HPDE6-E6E7 (cell line): ENCODE results near the gene BBS9.
"Not testable (repeated sequence)": the region's sequence is repeated elsewhere in the genome, so short reads cannot be mapped to it uniquely, and the experiment has no call there.

Experiments
- DNase-seq: peaks from one replicate; pipeline ENCODE4 v3.0.0; 2011; ENCODE audit warnings: missing footprints; ENCODE audit errors: extremely low spot score

BBS9 gene

DNA sequence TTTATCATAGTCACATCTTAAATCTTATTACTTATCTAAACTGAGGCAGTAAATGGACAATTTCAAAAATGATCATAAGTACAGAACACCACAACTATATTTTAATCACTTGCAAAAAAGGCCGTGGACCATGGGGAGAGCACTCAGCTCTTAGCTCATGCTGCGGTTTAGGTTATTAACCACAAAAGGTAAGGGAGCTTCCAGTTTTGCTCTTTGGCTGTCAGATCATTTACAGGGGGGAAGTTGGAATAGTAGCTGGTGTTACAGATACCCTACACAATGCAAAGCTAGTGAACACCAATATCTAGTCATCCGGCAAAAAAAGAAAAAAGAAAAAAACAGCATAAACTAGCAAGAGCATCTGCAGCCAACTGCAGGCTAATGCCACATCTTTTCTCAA, 147.0 kb downstream of the BBS9 start:
- DNase-seq: no peak

DNA sequence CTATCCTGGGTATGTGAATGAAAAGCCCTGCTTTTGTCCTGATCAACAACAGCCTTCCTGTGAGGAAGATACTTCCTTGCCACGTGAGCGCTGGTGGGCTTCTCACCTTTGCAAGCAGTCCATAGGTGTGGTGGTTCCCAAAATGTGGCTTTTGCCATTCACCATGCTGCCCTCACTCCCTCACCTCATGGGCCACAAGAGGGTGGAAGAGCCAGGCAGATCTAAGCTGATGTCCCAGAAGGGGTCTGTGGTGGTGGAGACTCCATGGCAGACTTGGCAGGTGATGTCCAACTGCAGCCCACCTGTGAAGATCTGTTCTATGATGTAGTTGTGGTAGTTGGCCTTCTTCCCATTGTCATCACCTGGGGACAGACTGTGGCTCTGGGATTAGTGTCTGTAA, 147.4 kb downstream of the BBS9 start:
- no peak for DNase-seq

DNA sequence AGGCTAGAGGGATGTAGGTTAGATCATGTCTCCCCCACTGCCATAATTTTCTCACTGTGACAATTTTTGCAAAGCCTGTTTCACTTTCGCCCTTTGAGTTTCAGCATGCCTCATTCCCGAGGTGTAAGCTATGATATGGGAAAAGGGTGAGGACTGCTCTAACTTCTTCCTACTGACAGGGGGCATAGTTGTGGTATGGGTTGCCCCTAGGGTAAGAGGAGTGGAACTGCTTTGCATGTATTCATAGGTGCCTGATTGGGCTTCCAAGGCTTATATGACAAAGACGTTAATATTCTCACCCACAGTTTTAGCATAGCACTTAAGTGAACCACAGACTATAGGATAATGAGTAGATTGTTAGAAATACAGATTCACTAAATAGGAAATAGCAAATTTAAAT, 148.7 kb downstream of the BBS9 start:
- no peak for DNase-seq

DNA sequence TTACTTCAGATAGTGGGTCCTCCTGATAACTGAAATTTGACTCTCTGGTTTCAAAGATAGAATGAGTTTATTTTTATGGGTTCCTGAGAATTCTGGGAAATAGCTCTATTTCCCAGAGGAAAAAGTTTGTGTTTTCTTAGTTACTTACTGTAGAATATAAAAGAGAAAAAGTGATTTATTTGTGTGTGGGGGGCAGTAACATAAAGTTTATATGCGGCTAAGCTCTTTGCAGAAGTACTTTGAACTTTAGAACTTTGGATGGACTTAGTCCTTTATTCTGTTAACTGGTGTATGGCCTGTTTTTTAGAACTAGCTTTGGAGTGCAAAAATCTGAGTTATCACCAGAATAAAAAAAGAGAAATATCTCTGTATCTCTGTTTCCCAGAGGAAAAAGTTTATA, 157.1 kb downstream of the BBS9 start:
- DNase-seq: no peak

DNA sequence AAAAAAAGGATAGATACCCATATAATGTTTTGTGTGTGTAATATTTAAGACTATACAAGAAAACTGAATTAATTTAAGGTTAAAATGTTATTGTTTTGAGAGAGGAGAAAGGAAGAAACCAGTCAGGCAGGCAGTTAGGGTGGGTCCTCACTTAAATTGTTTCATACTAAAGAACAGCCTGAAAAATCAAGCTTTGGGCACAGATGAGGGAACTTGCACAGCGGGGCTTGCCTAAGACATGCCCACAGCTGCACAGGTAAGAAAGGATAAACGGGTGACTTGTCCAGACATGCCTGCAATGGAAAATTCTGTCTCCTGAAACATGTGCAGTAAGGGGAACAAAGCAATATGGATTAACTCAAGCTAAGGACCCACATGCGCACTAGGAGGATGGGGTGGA, 158.4 kb downstream of the BBS9 start:
- DNase-seq: no peak

DNA sequence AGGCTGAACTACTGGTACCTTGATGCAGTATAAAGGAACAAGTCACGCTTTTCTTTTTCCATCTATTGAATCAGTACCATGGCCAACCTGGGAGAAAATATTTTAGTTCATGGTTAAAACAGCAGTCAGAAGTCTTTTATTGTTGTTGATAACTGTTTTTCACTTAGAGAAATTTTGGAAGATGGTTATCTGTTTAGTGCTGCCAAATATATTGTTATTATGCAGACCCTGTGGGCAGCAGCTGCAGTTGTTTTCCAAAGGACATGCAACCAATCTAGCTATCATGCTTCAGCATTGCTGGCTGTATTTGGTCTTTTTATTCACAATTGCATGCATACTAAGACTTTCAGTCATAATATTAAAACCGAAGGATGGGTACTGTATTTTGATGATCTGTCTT, 169.5 kb downstream of the BBS9 start:
- no peak for DNase-seq

DNA sequence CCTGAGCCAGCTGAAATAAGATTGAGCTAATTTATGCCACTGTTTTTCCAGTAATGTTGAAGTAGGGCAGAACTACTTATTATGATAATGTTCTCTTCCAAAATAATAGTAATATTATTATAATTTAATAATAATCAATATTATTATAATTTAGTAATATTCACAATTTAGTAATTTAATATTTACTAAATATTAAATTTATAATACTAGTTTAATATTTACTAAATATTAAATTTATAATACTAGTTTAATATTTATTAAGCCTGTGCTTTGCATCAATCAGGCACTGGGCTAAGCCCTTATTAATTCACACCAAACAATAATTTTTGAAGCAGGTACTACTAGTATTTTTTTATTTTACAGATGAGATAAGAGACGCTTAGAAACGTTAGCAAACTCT, 170.1 kb downstream of the BBS9 start:
- DNase-seq: no peak

DNA sequence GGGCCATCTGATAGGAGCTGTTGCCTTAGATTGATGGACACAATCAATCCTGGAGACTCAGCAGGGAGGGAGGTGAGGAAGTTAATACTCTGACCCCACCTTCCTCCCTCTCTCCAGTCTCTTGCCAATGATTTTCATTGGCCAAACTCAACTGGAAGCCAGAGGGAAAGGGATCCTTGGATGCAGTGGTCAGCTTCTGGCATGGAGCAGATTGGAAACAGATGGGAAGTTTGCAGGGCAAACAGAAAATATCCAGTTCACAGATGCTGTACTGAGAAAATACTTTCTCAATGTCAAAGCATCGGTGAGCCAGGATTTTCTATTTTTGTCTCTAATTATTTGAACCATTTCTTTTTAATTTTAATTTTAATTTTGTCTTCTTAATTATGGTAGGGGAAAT, 170.8 kb downstream of the BBS9 start:
- no peak for DNase-seq

DNA sequence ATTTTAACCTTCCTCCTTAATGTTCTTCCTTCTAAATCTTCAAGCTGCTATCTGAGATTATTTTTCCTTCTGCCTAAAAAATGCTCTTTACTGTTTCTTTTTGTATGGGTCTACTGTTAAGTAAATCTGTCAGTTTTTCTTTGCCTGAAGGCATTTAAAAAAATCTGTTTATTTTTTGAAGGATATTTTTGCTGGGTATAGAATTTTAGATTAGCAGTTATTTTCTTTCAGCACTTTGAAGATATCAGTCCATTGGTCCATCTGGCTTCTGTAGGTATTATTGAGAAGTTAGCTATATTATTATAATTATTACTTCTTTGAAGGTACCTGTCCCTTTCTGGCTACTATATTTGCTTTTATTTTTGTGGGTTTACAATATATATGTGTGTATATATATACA, 171.4 kb downstream of the BBS9 start:
- no peak for DNase-seq

DNA sequence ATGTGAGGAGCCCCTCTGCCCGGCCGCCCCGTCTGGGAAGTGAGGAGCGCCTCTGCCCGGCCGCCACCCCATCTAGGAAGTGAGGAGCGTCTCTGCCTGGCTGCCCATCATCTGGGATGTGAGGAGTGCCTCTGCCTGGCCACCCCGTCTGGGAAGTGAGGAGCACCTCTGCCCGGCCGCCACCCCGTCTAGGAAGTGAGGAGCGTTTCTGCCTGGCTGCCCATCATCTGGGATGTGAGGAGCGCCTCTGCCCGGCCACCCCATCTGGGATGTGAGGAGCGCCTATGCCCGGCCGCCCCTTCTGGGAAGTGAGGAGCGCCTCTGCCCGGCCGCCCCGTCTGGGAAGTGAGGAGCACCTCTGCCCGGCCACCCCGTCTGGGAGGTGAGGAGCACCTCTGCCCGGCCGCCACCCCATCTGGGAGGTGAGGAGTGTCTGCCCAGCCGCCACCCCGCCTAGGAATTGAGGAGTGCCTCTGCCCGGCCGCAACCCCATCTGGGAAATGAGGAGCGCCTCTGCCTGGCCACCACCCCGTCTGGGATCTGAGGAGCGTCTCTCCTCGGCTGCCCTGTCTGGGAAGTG, 174.7 kb downstream of the BBS9 start:
- DNase-seq: not testable (repeated sequence)

DNA sequence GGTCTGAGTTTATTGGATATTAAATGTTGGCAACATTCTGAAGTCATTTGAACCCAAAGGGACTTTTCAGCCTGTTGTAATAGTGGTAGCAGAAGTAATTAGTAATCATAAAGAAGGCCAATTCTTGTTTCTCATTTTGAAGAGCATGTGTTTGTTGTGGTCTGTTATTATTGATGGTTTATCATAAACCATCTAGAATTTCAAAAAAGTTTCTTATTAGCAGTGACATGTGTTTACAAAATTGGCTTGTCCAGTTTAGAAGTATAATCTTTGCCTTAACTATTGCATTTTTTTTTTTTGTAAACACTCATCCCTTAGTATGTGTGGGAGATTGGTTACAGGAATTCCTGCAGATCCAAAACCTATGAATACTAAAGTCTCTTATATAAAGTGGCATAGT, 177.8 kb downstream of the BBS9 start:
- DNase-seq: no peak

DNA sequence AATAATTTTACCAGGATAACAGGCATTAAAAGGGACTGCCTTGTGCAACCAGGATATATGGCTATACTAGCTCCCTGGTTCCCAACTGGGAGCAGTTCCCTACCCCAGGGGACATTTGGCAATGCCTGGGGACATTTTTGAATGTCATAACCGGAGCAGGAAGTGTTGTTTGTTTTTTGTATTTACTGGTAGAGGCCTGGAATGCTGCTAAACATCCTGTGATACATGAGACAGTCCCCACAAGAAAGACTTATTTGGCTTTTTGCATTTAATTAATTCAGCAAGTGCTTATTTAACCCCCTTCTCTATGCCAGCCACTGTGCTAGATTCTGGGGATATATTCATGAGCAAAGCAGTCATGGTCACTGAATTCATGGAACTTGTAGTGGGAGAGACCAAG, 181.2 kb downstream of the BBS9 start:
- DNase-seq: no peak

DNA sequence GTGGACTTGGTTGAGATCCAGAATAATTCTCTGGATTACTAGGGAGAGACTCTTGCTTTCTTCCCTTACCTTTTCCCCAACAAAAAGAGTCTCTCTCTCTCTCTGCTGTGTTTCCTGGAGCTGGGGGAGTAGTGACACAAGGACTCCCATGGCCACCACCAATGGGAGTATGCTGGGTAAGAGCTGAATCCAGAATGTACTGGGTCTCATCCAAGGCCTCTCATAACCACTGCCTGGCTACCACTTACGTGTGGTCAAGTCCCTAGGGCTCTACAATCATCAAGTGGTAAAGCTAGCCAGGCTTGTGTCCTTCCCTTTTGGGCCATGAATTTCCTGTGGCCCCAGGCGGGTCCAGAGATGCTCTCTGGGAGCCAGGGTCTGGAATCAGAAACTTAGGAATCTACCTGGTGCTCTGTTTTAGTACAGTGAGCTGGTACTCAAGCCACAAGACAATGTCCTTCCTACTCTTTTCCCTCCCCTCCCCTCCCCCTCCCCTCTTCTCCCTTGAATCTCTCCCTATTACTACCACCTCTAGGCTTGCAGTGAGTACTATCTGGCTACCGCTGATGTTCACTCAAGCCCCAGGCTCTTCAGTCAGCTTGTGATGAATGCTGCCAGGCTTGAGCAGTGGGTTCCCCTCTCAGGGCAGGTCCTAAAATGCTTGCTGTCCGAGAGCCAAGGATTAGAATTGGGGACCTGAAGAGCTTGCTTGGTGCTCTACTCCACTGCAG, 196.6 kb downstream of the BBS9 start:
- no peak for DNase-seq

DNA sequence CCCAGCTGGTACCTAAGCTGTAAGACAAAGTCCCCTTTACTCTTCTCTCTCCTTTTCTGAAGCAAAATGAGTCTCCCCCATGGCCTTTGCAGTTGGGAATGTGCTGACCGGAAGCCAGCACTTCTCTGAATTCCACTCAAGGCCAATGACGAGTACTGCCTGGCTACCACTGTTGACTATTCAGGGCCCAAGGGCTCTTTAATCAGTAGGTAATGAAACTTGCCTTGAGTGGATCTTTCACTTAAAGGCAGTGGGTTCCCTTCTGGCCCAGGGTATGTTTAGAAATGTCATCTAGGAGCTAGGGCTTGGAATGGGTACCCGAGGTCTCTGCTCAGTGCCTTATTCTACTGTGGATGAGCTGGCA, 197.1 kb downstream of the BBS9 start:
- DNase-seq: no peak

DNA sequence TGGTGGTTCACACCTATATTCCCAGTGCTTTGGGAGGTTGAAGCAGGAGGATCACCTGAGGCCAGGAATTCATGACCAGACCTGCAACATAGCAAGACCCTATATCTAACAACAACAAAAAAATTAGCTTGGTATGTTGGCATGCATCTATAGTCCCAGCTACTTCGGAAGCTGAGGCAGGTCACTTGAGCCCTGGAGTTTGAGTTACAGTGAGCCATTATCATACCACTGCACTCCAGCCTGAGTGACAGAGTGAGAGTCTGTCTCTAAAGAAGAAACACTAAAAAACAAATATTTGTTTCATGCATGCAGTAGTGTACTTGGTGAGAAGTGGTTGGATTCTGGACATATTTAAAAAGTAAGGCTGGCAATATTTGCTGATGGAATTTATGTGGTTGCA, 198.1 kb downstream of the BBS9 start:
- no peak for DNase-seq

DNA sequence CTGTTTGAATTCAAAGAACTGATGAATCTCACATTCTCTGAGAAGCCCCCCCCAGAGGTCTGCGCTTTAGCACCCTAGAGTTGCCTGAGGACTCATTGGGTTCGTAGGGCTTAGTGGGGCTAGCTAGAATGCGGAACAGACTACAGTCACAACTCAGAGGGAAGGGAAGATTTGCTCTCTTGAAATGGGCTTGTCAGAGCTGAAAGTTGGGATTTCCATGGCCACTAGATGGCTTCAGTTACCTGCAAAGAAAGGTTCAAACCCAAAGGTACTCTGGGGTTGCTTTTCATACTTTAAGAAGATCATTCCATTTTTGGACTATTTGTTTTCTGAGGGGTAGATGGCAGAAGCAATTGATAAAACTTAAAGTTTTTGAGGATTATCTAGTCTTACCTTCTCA, 205.0 kb downstream of the BBS9 start:
- DNase-seq: no peak

DNA sequence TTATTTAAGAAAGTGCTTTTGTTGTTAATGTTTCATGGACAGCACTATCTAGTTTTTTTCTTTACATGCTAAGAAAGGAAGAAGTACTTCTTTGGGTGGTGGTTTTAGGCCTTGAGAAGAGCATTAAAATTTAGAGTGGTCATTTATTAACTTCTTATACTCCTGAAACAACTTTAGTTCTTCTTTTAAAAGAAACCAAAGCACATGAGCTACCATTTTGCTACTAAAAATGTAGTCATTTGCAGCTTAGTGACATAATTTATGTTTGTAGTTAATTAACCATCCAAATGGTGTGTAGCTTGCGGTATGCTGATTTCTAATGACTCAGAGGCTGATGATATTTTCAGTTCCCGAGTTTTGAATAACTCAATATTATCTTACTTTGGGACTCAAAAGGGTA, 207.5 kb downstream of the BBS9 start:
- DNase-seq: no peak

DNA sequence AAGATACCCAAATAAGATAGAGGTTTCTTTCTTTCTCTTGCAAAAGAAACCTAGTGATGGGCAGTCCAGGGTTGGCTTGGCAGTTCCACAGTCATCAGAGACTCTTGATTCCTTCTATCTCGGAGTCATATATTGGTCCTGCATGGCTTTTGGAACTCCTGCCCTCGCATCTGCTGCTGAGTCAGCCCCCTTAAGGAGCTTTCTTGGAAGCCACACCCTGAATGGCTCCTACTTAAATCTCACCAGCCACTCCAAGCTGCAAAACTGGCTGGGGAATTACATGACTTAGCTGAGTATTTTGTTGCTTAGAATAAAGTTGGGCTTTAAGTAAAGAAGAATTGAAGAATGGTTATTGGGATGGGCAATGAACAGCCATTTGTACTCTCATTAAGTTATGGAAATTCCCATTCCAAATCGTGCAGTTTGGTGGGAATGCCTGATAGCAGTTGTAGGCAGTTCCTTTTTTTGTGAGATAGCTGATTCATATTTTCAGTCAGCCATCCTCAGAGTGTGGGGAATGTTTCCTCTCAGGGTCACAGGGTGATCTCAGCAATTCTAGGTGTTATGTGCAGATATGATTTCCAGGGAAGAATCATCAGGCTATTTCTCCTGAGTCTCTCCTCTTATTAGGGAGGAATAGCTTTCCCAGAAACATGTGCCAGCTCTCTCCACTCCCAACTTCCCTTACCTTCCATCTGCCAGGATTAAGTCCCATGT, 209.9 kb downstream of the BBS9 start:
- DNase-seq: no peak

DNA sequence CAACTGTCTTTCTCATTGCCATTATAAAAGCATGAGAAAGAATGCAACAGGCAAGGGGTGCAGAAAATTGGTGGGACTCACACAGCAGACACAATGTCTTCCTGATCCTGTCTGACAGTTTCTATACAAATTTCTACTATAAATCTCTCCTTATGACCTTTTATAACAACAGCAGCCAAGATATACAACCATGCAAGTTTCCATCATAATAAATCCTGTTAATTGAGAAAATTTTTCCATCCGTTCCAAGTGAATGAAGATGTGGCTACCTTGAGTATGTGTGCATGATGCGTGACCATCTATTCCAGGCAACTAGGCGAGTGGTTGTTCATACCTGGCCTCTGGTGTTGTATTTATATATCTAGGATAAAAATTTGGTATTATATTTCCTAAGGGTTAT, 216.7 kb downstream of the BBS9 start:
- DNase-seq: no peak

DNA sequence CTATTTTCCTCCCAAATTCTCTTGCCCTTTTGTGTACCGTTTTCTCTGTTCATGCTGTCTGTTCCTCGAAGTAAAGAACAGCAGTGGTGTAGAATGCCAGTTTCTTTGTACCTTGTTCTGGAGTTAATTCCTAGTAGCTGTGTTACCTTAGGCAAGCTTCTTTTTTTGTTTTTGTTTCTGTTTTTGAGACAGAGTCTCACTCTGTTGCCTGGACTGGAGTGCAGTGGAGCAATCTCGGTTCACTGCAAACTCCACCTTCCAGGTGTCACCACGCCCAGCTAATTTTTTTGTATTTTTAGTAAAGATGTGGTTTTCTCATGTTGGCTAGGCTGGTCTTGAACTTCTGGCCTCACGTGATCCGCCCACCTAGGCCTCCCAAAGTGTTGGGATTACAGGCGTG, 221.2 kb downstream of the BBS9 start:
- no peak for DNase-seq

DNA sequence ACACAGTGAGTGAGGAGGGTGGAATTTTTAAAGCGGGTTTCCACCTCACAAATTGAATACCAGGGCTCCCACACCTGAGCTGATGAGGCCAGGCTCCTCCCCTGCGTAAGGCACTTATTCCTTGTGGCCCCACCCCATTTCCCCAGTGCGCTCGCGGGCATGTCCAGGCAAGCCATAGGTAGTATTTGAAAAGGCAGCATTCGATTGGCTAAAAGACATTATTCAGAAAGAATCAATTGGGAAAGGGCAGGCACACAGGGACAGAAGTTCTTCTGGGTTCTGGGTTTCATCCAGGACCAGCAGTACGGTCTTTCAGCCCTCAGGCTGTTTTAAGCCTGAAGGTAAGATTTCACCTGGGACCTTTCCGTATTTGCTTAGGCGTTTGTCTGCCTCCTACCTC, 222.3 kb downstream of the BBS9 start:
- no peak for DNase-seq

DNA sequence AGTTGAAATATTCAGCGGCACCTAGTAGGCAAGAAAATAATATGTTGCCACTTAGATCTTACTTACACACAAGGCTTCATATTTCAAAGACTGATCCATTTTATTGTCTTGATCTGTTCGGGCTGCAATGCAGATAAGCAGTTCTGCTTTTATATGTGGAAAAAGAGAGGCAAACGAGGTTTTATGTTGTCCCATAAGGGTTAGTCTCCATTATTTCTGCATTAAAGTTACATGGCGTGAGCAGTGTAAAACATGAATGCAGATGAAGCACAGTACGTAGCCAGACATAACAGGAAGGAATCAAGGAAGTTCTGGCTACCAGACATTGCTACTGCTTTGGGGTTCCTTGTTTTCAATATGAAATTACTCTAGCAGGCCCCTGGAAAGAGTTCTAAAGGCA, 224.8 kb downstream of the BBS9 start:
- no peak for DNase-seq

DNA sequence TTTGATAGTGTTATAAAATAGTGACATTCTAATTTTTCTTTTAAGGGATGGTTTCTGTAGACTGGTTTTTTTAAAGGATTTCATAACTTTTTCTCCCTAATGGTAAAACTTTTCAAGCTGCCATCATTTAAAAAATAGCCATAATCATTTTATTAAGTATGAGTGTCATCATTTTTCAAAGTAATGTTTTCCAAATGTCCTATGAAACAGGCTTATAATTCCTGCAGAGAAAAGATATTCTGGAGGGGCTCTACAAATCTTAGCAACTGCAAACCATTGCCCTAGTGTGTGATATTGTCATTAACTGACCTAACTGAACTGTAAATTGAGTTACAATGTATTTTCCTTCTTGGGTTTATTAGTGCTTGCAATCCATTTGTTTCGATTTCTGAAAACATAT, 226.0 kb downstream of the BBS9 start:
- no peak for DNase-seq

DNA sequence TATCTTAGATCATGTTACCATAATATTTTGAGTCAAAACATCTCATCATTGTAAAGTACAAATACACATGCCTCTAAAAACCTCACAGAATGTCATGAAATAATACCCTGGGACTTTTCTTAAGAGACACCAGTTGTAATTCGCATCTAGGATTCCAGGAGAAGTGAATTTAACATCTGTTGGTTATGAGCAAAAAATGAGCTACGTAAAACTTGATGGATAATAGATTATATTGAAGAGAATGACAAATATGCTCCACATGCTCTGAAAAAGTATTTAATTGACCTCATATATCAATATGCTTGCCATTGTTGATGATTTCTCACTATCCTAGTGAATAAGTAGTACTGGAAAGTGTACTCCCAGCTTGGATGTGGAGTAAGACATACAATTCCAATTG, 227.0 kb downstream of the BBS9 start:
- no peak for DNase-seq
